ENCODE measurements around the gene FSTL4.

FSTL4 gene

GRCh38 chr5:133382661-133383579 lies 229.4 kb downstream of the FSTL4 start:
- DNase-seq, result no peak

GRCh38 chr5:133381571-133382365 lies 230.6 kb downstream of the FSTL4 start:
- no peak for DNase-seq

GRCh38 chr5:133381041-133381440 lies 231.3 kb downstream of the FSTL4 start:
- DNase-seq, result no peak

- DNase-seq, result no peak
Measured at GRCh38 chr5:133377736-133378135, 234.6 kb downstream of the FSTL4 start.

GRCh38 chr5:133376986-133377385 lies 235.4 kb downstream of the FSTL4 start:
- DNase-seq, result no peak

GRCh38 chr5:133373121-133373870 lies 239.0 kb downstream of the FSTL4 start:
- DNase-seq, result no peak

- DNase-seq, result no peak
Measured at GRCh38 chr5:133372293-133372937, 239.9 kb downstream of the FSTL4 start.

GRCh38 chr5:133371371-133372155 lies 240.8 kb downstream of the FSTL4 start:
- no peak for DNase-seq

GRCh38 chr5:133370904-133371303 lies 241.4 kb downstream of the FSTL4 start:
- no peak for DNase-seq

GRCh38 chr5:133370036-133370831 lies 242.1 kb downstream of the FSTL4 start:
- no peak for DNase-seq

GRCh38 chr5:133368916-133369783 lies 243.2 kb downstream of the FSTL4 start:
- DNase-seq, result no peak

- DNase-seq, result no peak
Measured at GRCh38 chr5:133367984-133368383, 244.4 kb downstream of the FSTL4 start.

GRCh38 chr5:133367071-133367786 lies 245.1 kb downstream of the FSTL4 start:
- no peak for DNase-seq

GRCh38 chr5:133366438-133366837 lies 245.9 kb downstream of the FSTL4 start:
- no peak for DNase-seq

- DNase-seq, result no peak
Measured at GRCh38 chr5:133365738-133366137, 246.6 kb downstream of the FSTL4 start.

- DNase-seq, result no peak
Measured at GRCh38 chr5:133364936-133365707, 247.2 kb downstream of the FSTL4 start.

GRCh38 chr5:133363807-133364587 lies 248.3 kb downstream of the FSTL4 start:
- DNase-seq, result no peak

- DNase-seq, result no peak
Measured at GRCh38 chr5:133362438-133362837, 249.9 kb downstream of the FSTL4 start.

All from NCI-H2171 (cell line).